ENCODE measurements around the gene PSMB7. TPM values are rescaled to one million over a fixed set of nuclear protein-coding genes. Genes with fewer than 3 reads are reported as not detected.

PSMB7 gene
- polyA plus RNA-seq, 4 donors: 139 to 221 (median 189) TPM

DNA sequence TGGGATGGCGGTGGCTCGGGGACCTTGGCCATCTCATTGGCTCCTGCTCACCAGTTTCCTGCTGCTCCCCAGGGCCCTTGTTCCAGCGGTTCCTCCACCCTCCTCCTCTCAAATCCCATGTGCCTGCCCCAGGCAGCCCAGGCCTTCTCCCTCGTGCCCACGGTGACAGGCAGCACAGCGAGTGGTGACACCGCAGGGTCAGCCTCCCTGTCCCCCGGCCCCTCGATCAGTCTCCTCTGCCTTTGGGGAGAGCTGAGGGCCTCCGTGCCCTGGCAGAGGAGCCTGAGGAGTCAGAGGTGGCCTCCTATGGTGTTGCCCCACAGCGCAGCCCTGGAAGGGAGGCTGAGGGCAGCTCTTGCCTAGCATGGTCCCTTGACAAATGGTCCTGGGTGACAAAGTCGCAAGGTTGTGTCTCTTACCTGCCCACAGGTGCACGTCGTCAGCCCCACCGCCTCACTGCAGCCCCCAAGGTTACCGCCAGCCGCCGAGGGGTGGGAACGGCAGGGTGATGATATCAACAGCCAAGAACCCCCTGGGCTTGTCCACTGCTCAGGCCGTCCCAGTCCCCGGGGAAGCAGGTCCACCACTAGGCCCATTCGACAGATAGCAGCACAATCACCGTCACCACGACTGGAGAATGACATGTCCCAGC is 107.7 kb downstream of the PSMB7 start:
- FAIRE-seq (no peak), DNase-seq (no peak)
- H3K9me3 ChIP-seq (ENCODE audit: control insufficient read depth in 2 of 2, insufficient read depth in 1 of 2, low read depth in 1 of 2, low read length in 1 of 2): no peaks in the 10 kb centered on the region
- H3K27me3 ChIP-seq (ENCODE audit: control insufficient read depth in 3 of 3, insufficient read depth in 3 of 3, low read length in 3 of 3): no peaks in the 10 kb centered on the region
- no peak overlapping the region for H3K4me3 ChIP-seq (ENCODE audit: low read depth in 1 of 3, low read length in 3 of 3)
- whole genome bisulfite sequencing, 3 donors: 90 to 98% (median 96%) methylated on average over 20 to 24 of the region's 24 CpGs
- no peaks in the 10 kb centered on the region for H3K4me1 ChIP-seq (ENCODE audit: control insufficient read depth in 3 of 3, insufficient read depth in 2 of 3, low read depth in 1 of 3, low read length in 2 of 3)
- no peak overlapping the region for H3K27ac ChIP-seq (ENCODE audit: low read depth in 1 of 3, low read length in 2 of 3)
- peaks cover 2 to 79% (median 3%) of the 10 kb centered on the region in 3 donors for H3K36me3 ChIP-seq (ENCODE audit: control insufficient read depth in 3 of 3, insufficient read depth in 2 of 3, low read depth in 1 of 3, low read length in 3 of 3)

DNA sequence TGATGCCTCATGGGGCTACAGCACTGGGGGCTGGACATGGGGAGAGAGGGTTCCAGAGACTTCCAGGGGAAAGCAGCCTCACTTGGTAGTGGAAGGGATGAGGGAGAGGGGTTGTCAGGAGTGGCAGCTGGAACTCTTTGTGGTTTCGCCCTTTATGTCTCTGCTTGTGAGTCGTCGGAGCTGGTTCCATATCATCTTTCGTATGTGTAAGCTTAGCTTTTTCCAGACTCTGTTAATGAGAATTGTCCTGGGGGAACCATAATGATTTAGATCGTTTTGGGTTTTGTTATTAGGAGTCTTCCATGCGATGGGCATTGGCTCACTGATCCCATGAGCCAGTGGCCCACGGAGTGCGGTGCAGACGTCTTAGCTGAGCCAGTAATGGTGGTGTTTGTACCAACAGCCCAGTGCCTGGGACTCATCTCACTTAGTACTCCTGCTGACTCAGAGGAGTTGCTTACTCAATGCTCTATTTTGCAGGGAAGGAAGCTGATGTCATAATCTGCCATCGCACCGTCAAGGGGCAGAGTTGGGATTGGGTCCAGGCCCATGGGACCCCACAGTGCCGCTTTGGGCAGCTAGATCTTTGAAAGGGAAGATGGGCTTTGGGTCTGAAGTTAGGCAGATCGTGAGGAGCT is 109.0 kb downstream of the PSMB7 start:
- Histone ChIP-seq H3K4me1 (ENCODE audit: control insufficient read depth in 3 of 3, insufficient read depth in 2 of 3, low read depth in 1 of 3, low read length in 2 of 3) (no peaks in the 10 kb centered on the region), H3K36me3 (ENCODE audit: control insufficient read depth in 3 of 3, insufficient read depth in 2 of 3, low read depth in 1 of 3, low read length in 3 of 3) (peaks cover 3 to 80% (median 3%) of the 10 kb centered on the region in 3 donors), H3K4me3 (ENCODE audit: low read depth in 1 of 3, low read length in 3 of 3) (no peak overlapping the region), H3K27me3 (ENCODE audit: control insufficient read depth in 3 of 3, insufficient read depth in 3 of 3, low read length in 3 of 3) (no peaks in the 10 kb centered on the region), H3K9me3 (ENCODE audit: control insufficient read depth in 2 of 2, insufficient read depth in 1 of 2, low read depth in 1 of 2, low read length in 1 of 2) (no peaks in the 10 kb centered on the region), H3K27ac (ENCODE audit: low read depth in 1 of 3, low read length in 2 of 3) (no peak overlapping the region)
- FAIRE-seq: no peak
- DNase-seq: no peak
- WGBS, 3 donors: 78 to 92% (median 84%) methylated on average over 13 of the region's 13 CpGs

DNA sequence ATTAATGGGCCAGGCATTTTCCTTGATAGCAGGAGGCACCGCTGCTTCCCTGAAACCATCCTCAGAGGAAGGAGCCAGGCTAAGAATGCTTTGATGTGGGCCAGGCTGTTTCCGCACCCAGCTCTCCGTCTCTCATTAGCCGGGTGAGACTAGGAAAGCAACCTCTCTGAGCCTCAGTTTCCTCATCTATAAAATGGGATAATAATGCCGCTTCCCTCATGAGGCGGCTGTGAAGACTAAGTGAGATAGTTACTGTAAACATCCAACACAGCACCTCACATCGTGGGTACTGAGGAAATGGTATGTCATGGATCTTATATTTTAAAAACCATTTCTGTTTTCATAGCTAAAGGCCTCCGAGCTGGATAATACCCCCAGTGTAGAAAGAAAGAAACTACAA is 111.0 kb downstream of the PSMB7 start:
- no peaks in the 10 kb centered on the region for H3K27me3 ChIP-seq (ENCODE audit: control insufficient read depth in 3 of 3, insufficient read depth in 3 of 3, low read length in 3 of 3)
- no peak for DNase-seq
- H3K9me3 ChIP-seq (ENCODE audit: control insufficient read depth in 2 of 2, insufficient read depth in 1 of 2, low read depth in 1 of 2, low read length in 1 of 2): no peaks in the 10 kb centered on the region
- no peak for FAIRE-seq
- H3K36me3 ChIP-seq (ENCODE audit: control insufficient read depth in 3 of 3, insufficient read depth in 2 of 3, low read depth in 1 of 3, low read length in 3 of 3): peaks cover 3 to 74% (median 3%) of the 10 kb centered on the region in 3 donors
- no peak overlapping the region for H3K27ac ChIP-seq (ENCODE audit: low read depth in 1 of 3, low read length in 2 of 3)
- no peaks in the 10 kb centered on the region for H3K4me1 ChIP-seq (ENCODE audit: control insufficient read depth in 3 of 3, insufficient read depth in 2 of 3, low read depth in 1 of 3, low read length in 2 of 3)
- H3K4me3 ChIP-seq (ENCODE audit: low read depth in 1 of 3, low read length in 3 of 3): no peak overlapping the region
- WGBS, 3 donors: 87 to 95% (median 94%) methylated on average over 8 of the region's 8 CpGs

DNA sequence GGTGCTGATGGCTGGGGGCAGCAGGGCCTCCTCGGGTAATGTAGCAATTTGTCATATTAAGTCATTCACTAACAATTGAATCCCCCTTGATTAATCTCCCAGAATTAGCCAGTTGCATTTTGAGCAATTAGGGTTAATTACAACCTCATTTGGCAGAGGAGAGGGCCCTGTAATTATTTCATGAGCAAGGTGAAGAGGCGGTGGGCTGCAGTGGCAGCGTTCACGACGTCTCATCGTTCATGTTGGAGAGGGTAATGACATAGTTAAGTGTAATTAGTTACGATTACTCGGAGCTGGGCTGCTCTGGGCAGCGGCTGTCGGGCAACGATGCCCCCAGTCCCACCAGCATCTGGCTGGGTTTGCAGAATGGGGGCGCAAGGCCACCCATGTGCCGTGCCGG is 111.5 kb downstream of the PSMB7 start:
- DNase-seq (no peak), FAIRE-seq (no peak)
- 87 to 93% (median 91%) methylated on average over 14 of the region's 14 CpGs for WGBS, 3 donors
- Histone ChIP-seq H3K27ac (ENCODE audit: low read depth in 1 of 3, low read length in 2 of 3) (no peak overlapping the region), H3K9me3 (ENCODE audit: control insufficient read depth in 2 of 2, insufficient read depth in 1 of 2, low read depth in 1 of 2, low read length in 1 of 2) (no peaks in the 10 kb centered on the region), H3K4me1 (ENCODE audit: control insufficient read depth in 3 of 3, insufficient read depth in 2 of 3, low read depth in 1 of 3, low read length in 2 of 3) (no peaks in the 10 kb centered on the region), H3K27me3 (ENCODE audit: control insufficient read depth in 3 of 3, insufficient read depth in 3 of 3, low read length in 3 of 3) (no peaks in the 10 kb centered on the region), H3K36me3 (ENCODE audit: control insufficient read depth in 3 of 3, insufficient read depth in 2 of 3, low read depth in 1 of 3, low read length in 3 of 3) (peaks cover 3 to 70% (median 3%) of the 10 kb centered on the region in 3 donors), H3K4me3 (ENCODE audit: low read depth in 1 of 3, low read length in 3 of 3) (no peak overlapping the region)

Other genes starting within 250 kb of the PSMB7 start
- 10 to 100 TPM in 3 of 4 donors, 1 to 10 TPM in 1; 9.7 to 31.2 (median 23.6) TPM for gene NEK6, start 157.5 kb downstream of the PSMB7 start, polyA plus RNA-seq
- not detected for gene ADGRD2, start 35.0 kb upstream of the PSMB7 start, polyA plus RNA-seq
- under 1 TPM; 0.01 to 0.27 (median 0.16) TPM for gene NR5A1, start 92.0 kb upstream of the PSMB7 start, polyA plus RNA-seq

Measured in small intestine (tissue), 7 donors.